ENCODE data around the gene TTC12. TPM values are rescaled to one million over a fixed set of nuclear protein-coding genes. Genes with fewer than 3 reads are reported as not detected.

Gene TTC12
- total and polyA plus RNA-seq, 2 donors (not counting 1 experiment from before 2014, with no cell fraction given) = 9.0 to 47.3 TPM

- H3K36me3 ChIP-seq (replicated peaks in 1 of 2; ENCODE audit: control extremely low read depth in 1 of 2, control insufficient read depth in 1 of 2, extremely low read depth in 1 of 2, insufficient read depth in 2 of 2, low read length in 1 of 2) = no peaks in the 10 kb centered on the region
- Mint-ChIP-seq H3K27ac (no peak within 1 kb of the TSS), H3K4me1 (no peaks in the 10 kb centered on the region), H3K27me3 (peaks cover 4% of the 10 kb centered on the region), H3K4me3 (no peak within 1 kb of the TSS), H3K9me3 (ENCODE audit: insufficient read depth) (no peaks in the 10 kb centered on the region)
- H3K4me2 ChIP-seq (replicated peaks; ENCODE audit: low read depth, low read length, poor library complexity, severe bottlenecking) = no peak within 1 kb of the TSS
- intact Hi-C loops (cut with micrococcal nuclease) = no loop called here
- H3K4me3 ChIP-seq (ENCODE audit: control extremely low read depth in 1 of 5, extremely low read depth in 1 of 5, insufficient read depth in 1 of 5, low read depth in 2 of 5, low read length in 4 of 5) = no peak within 1 kb of the TSS
- H4K20me1 ChIP-seq (ENCODE audit: control insufficient read depth, insufficient read depth, low read length, poor library complexity, severe bottlenecking) = no peaks in the 10 kb centered on the region
- TF ChIP-seq EZH2 (IDR thresholded peaks at IDR 0.05; ENCODE audit: borderline replicate concordance, insufficient read depth, low read depth, low read length, poor library complexity, severe bottlenecking) = no peak
- TF ChIP-seq CTCF (IDR thresholded peaks at IDR 0.05) = no peak
- H3K4me1 ChIP-seq (ENCODE audit: control insufficient read depth in 2 of 2, insufficient read depth in 2 of 2, low read length in 2 of 2) = peaks cover 0 to 9% of the 10 kb centered on the region in 2 donors
- DNase-seq = no peak
- peaks cover 0 to 11% (median 0%) of the 10 kb centered on the region in 3 donors for H3K9me3 ChIP-seq (ENCODE audit: control extremely low read depth in 1 of 3, control insufficient read depth in 2 of 3, insufficient read depth in 1 of 3, low read length in 2 of 3)
- H2AFZ ChIP-seq (ENCODE audit: insufficient read depth, low read depth, low read length, poor library complexity, severe bottlenecking) = no peak within 1 kb of the TSS
- ChIA-PET POLR2A (no interaction called here), CTCF (no interaction called here)
- 26% methylated on average over 46 of the region's 46 CpGs for WGBS (ENCODE audit: insufficient coverage)
- peaks cover 0 to 28% (median 19%) of the 10 kb centered on the region in 4 experiments for H3K27me3 ChIP-seq (replicated peaks in 1 of 4; ENCODE audit: control extremely low read depth in 1 of 4, control insufficient read depth in 3 of 4, insufficient read depth in 4 of 4, low read length in 3 of 4)
- no peak within 1 kb of the TSS for H3K27ac ChIP-seq (ENCODE audit: low read length in 2 of 2)
- no peaks in the 10 kb centered on the region for H3K79me2 ChIP-seq (ENCODE audit: control insufficient read depth, insufficient read depth, low read length)
- no peak for ATAC-seq (ENCODE audit: low read depth)
- H3K9ac ChIP-seq (ENCODE audit: low read length) = no peak within 1 kb of the TSS
Observed at GRCh38 chr11:113387605-113388211, 73.3 kb downstream of the TTC12 start, which contains the start of gene ANKK1. Gene ANKK1, plus strand, starts transcription at chr11:113387779. Its CDS starts 106 bp downstream, at chr11:113387885.

- intact Hi-C loops (cut with micrococcal nuclease) = no loop called here
- H3K27ac Mint-ChIP-seq = no peak overlapping the region
- H3K27me3 Mint-ChIP-seq = peaks cover 4% of the 10 kb centered on the region
- Histone ChIP-seq H3K27me3 (replicated peaks in 1 of 4; ENCODE audit: control extremely low read depth in 1 of 4, control insufficient read depth in 3 of 4, insufficient read depth in 4 of 4, low read length in 3 of 4) (peaks cover 0 to 31% (median 19%) of the 10 kb centered on the region in 4 experiments), H2AFZ (ENCODE audit: insufficient read depth, low read depth, low read length, poor library complexity, severe bottlenecking) (no peak overlapping the region), H4K20me1 (ENCODE audit: control insufficient read depth, insufficient read depth, low read length, poor library complexity, severe bottlenecking) (no peaks in the 10 kb centered on the region), H3K4me1 (ENCODE audit: control insufficient read depth in 2 of 2, insufficient read depth in 2 of 2, low read length in 2 of 2) (peaks cover 0 to 9% of the 10 kb centered on the region in 2 donors), H3K27ac (ENCODE audit: low read length in 2 of 2) (no peak overlapping the region), H3K4me2 (replicated peaks; ENCODE audit: low read depth, low read length, poor library complexity, severe bottlenecking) (no peak overlapping the region), H3K79me2 (ENCODE audit: control insufficient read depth, insufficient read depth, low read length) (no peaks in the 10 kb centered on the region), H3K4me3 (ENCODE audit: control extremely low read depth in 1 of 5, extremely low read depth in 1 of 5, insufficient read depth in 1 of 5, low read depth in 2 of 5, low read length in 4 of 5) (no peak overlapping the region), H3K9ac (ENCODE audit: low read length) (no peak overlapping the region), H3K9me3 (ENCODE audit: control extremely low read depth in 1 of 3, control insufficient read depth in 2 of 3, insufficient read depth in 1 of 3, low read length in 2 of 3) (peaks cover 0 to 11% (median 0%) of the 10 kb centered on the region in 3 donors), H3K36me3 (replicated peaks in 1 of 2; ENCODE audit: control extremely low read depth in 1 of 2, control insufficient read depth in 1 of 2, extremely low read depth in 1 of 2, insufficient read depth in 2 of 2, low read length in 1 of 2) (no peaks in the 10 kb centered on the region)
- no peak for ATAC-seq (ENCODE audit: low read depth)
- POLR2A ChIA-PET = no interaction called here
- no CpG with 5 or more reads among the region's 3 CpGs for WGBS (ENCODE audit: insufficient coverage)
- H3K4me1 Mint-ChIP-seq = no peaks in the 10 kb centered on the region
- TF ChIP-seq EZH2 (IDR thresholded peaks at IDR 0.05; ENCODE audit: borderline replicate concordance, insufficient read depth, low read depth, low read length, poor library complexity, severe bottlenecking) (no peak), CTCF (IDR thresholded peaks at IDR 0.05) (no peak)
- no peak overlapping the region for H3K4me3 Mint-ChIP-seq
- DNase-seq = no peak
- CTCF ChIA-PET = no interaction called here
- H3K9me3 Mint-ChIP-seq (ENCODE audit: insufficient read depth) = no peaks in the 10 kb centered on the region
Observed at GRCh38 chr11:113389272-113389671, 74.9 kb downstream of the TTC12 start.

Measured in B cell (primary cell).